Activated naive CD8-positive, alpha-beta T cell (primary cell): ENCODE data around the gene PINK1.

Experiments
- H3K27ac Mint-ChIP-seq: one replicate; pipeline ENCODE4 v1.8.0; 2021; ENCODE audit warnings: mixed read lengths
- H3K27me3 Mint-ChIP-seq: one replicate; pipeline ENCODE4 v1.8.0; 2021; ENCODE audit warnings: mixed read lengths
- H3K36me3 Mint-ChIP-seq: one replicate; pipeline ENCODE4 v1.8.0; 2021; ENCODE audit warnings: mixed read lengths
- H3K4me1 Mint-ChIP-seq: one replicate; pipeline ENCODE4 v1.8.0; 2021; ENCODE audit warnings: low read depth, mixed read lengths
- H3K4me3 Mint-ChIP-seq: one replicate; pipeline ENCODE4 v1.8.0; 2021; ENCODE audit warnings: mild to moderate bottlenecking, mixed read lengths
- H3K9me3 Mint-ChIP-seq: one replicate; pipeline ENCODE4 v1.8.0; 2021; ENCODE audit warnings: low read depth, mixed read lengths

PINK1 gene

DNA sequence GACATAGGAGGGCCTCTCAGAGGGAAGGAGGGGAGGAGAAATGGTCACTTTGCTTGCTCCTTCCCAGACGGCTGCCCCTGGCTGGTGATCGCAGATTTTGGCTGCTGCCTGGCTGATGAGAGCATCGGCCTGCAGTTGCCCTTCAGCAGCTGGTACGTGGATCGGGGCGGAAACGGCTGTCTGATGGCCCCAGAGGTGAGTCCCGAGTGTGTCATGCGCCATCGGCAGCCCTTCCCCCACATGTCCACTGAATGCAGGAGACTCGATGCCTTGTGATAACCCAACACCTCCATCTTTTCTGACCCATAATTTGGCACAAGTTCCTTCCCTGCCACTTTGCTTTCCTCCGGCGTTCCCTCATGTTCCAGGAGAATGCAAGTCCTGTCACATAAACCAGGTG, 15.2 kb downstream of the PINK1 start:
- peaks cover 3% of the 10 kb centered on the region for H3K36me3 Mint-ChIP-seq
- H3K9me3 Mint-ChIP-seq = no peaks in the 10 kb centered on the region
- no peak overlapping the region for H3K27ac Mint-ChIP-seq
- no peaks in the 10 kb centered on the region for H3K27me3 Mint-ChIP-seq
- H3K4me3 Mint-ChIP-seq = no peak overlapping the region
- H3K4me1 Mint-ChIP-seq = no peaks in the 10 kb centered on the region

GRCh38 chr1:20648946-20649345, 15.7 kb downstream of the PINK1 start:
- Mint-ChIP-seq H3K4me1 (no peaks in the 10 kb centered on the region), H3K27me3 (no peaks in the 10 kb centered on the region), H3K27ac (no peak overlapping the region), H3K36me3 (peaks cover 3% of the 10 kb centered on the region), H3K9me3 (no peaks in the 10 kb centered on the region), H3K4me3 (no peak overlapping the region)

DNA sequence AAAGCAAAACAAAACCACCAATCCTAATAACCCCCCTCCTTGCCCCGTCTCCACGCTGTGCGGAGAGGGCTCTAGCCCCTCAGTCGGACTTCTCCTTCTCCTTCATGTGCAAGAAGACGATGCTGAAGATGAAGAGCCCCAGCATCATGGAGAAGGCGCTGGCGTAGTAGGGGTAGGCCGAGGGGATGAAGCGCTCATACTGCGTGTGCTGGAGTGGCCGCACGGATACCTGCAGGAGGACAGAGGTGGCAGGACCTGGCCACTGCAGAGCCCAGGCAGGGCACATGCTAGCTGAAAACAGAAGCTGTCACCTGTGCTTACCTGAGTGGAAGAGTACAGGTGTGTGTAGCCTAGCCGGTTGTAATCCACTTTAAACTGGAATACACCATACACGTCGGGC, 19.0 kb downstream of the PINK1 start:
- H3K36me3 Mint-ChIP-seq = peaks cover 5% of the 10 kb centered on the region
- no peak overlapping the region for H3K4me3 Mint-ChIP-seq
- no peak overlapping the region for H3K27ac Mint-ChIP-seq
- H3K4me1 Mint-ChIP-seq = peaks cover 9% of the 10 kb centered on the region
- H3K27me3 Mint-ChIP-seq = no peaks in the 10 kb centered on the region
- H3K9me3 Mint-ChIP-seq = no peaks in the 10 kb centered on the region

- no peak overlapping the region for H3K27ac Mint-ChIP-seq
- no peak overlapping the region for H3K4me3 Mint-ChIP-seq
- H3K36me3 Mint-ChIP-seq = peaks cover 5% of the 10 kb centered on the region
- peaks cover 26% of the 10 kb centered on the region for H3K4me1 Mint-ChIP-seq
- H3K9me3 Mint-ChIP-seq = no peaks in the 10 kb centered on the region
- H3K27me3 Mint-ChIP-seq = no peaks in the 10 kb centered on the region
These were observed 20.9 kb downstream of the PINK1 start for GRCh38 chr1:20654104-20654690.

DNA sequence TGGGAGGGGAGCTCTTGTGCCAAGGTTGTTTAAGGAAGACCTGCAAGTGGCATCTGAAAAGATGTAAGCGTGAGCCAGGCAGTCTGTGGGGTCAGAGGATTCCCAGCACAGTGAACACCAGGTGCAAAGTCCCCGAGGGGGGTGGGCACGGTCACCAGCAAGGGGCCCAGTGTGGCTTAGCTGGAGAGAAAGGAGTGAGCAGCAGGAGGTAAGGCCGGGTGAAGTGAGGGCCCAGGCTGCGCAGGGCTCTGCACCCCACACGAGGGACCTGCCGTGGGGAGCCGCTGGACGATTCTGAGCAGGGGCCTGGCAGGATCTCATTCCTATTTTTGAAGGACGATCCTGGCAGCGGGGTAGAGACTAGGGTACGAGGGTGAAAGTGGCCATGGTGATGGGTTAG, 23.8 kb downstream of the PINK1 start:
- no peaks in the 10 kb centered on the region for H3K27me3 Mint-ChIP-seq
- no peak overlapping the region for H3K4me3 Mint-ChIP-seq
- H3K36me3 Mint-ChIP-seq = peaks cover 5% of the 10 kb centered on the region
- peak overlapping the region; percentile 99 for H3K27ac Mint-ChIP-seq
- H3K4me1 Mint-ChIP-seq = peaks cover 44% of the 10 kb centered on the region
- H3K9me3 Mint-ChIP-seq = no peaks in the 10 kb centered on the region

GRCh38 chr1:20658166-20658915, 25.1 kb downstream of the PINK1 start:
- H3K9me3 Mint-ChIP-seq = no peaks in the 10 kb centered on the region
- peaks cover 53% of the 10 kb centered on the region for H3K4me1 Mint-ChIP-seq
- H3K4me3 Mint-ChIP-seq = peak overlapping the region; percentile 99
- no peaks in the 10 kb centered on the region for H3K27me3 Mint-ChIP-seq
- H3K36me3 Mint-ChIP-seq = peaks cover 2% of the 10 kb centered on the region
- peak overlapping the region; percentile 99 for H3K27ac Mint-ChIP-seq

GRCh38 chr1:20660363-20660762, 27.1 kb downstream of the PINK1 start:
- H3K4me1 Mint-ChIP-seq = peaks cover 53% of the 10 kb centered on the region

DNA sequence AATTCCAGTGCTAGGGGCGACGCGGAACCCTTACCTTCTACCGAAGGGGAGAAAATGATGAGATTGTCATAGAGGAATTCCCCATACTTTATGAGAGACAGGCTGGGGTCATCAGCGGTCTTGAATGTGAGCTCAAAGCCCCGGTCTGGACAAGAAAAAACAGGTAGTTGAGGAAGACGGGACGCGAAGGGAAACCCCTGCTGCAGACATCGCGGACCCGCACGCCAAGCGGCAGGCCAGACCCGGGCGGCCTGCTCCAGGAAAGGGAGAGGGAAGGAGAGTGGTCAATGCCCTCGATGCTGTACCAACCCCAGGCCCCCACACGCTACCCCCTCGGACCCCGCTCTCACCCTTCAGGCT, 27.6 kb downstream of the PINK1 start:
- H3K4me1 Mint-ChIP-seq = peaks cover 53% of the 10 kb centered on the region
- H3K9me3 Mint-ChIP-seq = no peaks in the 10 kb centered on the region
- peak overlapping the region; percentile 99 for H3K27ac Mint-ChIP-seq
- peaks cover 2% of the 10 kb centered on the region for H3K36me3 Mint-ChIP-seq
- H3K27me3 Mint-ChIP-seq = no peaks in the 10 kb centered on the region
- peak overlapping the region; percentile 99 for H3K4me3 Mint-ChIP-seq

More at GRCh38 chr1:20660363-20660762, 27.1 kb downstream of the PINK1 start:
- H3K36me3 Mint-ChIP-seq = peaks cover 2% of the 10 kb centered on the region
- H3K27ac Mint-ChIP-seq = peak overlapping the region; percentile 99
- H3K9me3 Mint-ChIP-seq = no peaks in the 10 kb centered on the region
- no peaks in the 10 kb centered on the region for H3K27me3 Mint-ChIP-seq
- H3K4me3 Mint-ChIP-seq = peak overlapping the region; percentile 99

GRCh38 chr1:20661207-20662109, 28.2 kb downstream of the PINK1 start, which contains the start of gene DDOST:
TSS of gene DDOST (minus strand) at chr1:20661369. CDS start at chr1:20661350, 19 bp downstream.
- no peaks in the 10 kb centered on the region for H3K9me3 Mint-ChIP-seq
- peaks cover 2% of the 10 kb centered on the region for H3K36me3 Mint-ChIP-seq
- peak within 1 kb of the TSS; percentile 99 for H3K4me3 Mint-ChIP-seq
- peaks cover 52% of the 10 kb centered on the region for H3K4me1 Mint-ChIP-seq
- peak within 1 kb of the TSS; percentile 99 for H3K27ac Mint-ChIP-seq
- H3K27me3 Mint-ChIP-seq = no peaks in the 10 kb centered on the region

DNA sequence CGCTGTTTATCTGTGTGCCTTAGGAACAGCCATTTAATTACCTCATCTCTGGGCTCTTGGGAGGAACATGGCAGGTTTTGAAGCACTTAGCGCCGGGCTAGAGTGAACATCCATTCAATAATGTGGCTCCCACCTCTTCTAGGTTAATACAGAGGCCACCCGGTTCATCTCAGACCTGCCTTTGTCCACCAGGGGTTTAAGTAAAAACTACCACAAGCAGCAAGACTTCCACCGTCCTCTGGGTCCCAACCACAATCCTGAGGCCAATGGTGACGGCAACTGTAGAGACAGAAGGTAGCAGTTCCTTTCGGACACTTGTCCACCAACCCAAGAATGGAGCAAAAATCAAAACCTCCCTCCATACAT, 28.8 kb downstream of the PINK1 start:
- H3K27me3 Mint-ChIP-seq = no peaks in the 10 kb centered on the region
- H3K4me3 Mint-ChIP-seq = peak overlapping the region; percentile 99
- H3K4me1 Mint-ChIP-seq = peaks cover 50% of the 10 kb centered on the region
- H3K27ac Mint-ChIP-seq = peak overlapping the region; percentile 99
- H3K36me3 Mint-ChIP-seq = peaks cover 1% of the 10 kb centered on the region
- H3K9me3 Mint-ChIP-seq = no peaks in the 10 kb centered on the region

GRCh38 chr1:20663365-20663764, 30.1 kb downstream of the PINK1 start:
- H3K27me3 Mint-ChIP-seq = no peaks in the 10 kb centered on the region
- H3K27ac Mint-ChIP-seq = peak overlapping the region; percentile 58
- H3K4me3 Mint-ChIP-seq = no peak overlapping the region
- no peaks in the 10 kb centered on the region for H3K9me3 Mint-ChIP-seq
- H3K4me1 Mint-ChIP-seq = peaks cover 38% of the 10 kb centered on the region
- H3K36me3 Mint-ChIP-seq = no peaks in the 10 kb centered on the region

DNA sequence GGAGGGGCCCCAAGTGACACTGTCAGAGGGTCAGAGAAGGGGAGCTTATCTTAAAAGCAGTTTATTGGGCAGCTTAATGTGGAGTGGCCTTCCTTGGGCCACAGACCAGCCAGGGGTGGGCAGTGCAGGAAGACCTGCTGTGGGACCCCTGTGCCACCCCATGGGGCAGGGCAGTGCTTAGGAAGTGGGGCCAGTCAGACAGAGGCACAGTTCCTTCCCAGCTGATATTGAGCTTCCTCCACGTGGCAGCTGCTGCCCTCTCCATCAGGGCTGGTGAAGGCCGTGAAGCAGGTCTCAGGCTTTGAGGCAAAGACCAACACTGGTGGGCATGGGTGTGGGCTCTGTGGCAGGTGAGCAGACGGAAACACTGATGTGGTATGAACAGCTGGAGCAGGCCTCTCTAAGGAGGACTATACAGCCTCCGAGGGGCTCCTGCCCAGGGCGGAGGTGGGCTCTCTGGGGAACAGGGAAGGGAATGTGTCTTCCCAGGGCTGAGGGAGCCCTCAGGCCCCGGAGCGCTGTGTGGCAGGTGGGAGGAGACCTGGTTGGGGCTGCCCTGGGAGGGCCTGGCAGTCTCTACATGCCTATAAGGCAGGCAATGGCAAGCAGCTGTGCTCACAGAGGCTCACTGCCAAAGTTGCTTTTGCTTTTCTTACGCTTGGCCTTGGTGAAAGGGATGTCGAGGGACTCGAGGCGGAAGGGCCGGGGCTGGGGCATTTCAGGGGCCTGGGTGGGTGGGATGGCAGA, 30.9 kb downstream of the PINK1 start:
- H3K4me1 Mint-ChIP-seq = peaks cover 31% of the 10 kb centered on the region
- no peaks in the 10 kb centered on the region for H3K27me3 Mint-ChIP-seq
- H3K4me3 Mint-ChIP-seq = no peak overlapping the region
- no peak overlapping the region for H3K27ac Mint-ChIP-seq
- H3K9me3 Mint-ChIP-seq = no peaks in the 10 kb centered on the region
- no peaks in the 10 kb centered on the region for H3K36me3 Mint-ChIP-seq

GRCh38 chr1:20665726-20666125, 32.5 kb downstream of the PINK1 start:
- Mint-ChIP-seq H3K27ac (no peak overlapping the region), H3K9me3 (no peaks in the 10 kb centered on the region), H3K4me1 (peaks cover 15% of the 10 kb centered on the region), H3K36me3 (no peaks in the 10 kb centered on the region), H3K27me3 (no peaks in the 10 kb centered on the region), H3K4me3 (no peak overlapping the region)

DNA sequence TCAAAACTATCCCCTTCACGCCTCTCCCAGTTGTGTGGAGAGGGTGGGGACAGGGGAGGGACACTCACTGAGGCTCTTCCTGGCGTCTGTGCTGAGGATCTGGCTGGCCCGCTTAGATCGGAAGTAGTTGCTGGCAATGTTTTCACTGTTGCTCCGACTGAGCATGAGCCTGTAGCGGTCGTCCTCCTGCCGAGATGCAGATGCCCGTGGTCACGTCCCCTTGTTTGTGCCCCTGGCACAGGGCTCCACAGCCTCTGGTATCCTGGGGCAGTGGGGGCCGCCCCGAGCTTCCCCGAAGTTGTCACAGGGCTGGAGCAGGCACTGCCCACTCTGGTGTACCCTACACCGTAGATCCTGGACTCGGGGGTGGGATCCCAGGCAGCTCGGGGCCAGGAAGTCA, 32.9 kb downstream of the PINK1 start:
- no peak overlapping the region for H3K27ac Mint-ChIP-seq
- H3K4me1 Mint-ChIP-seq = peaks cover 14% of the 10 kb centered on the region
- no peak overlapping the region for H3K4me3 Mint-ChIP-seq
- H3K9me3 Mint-ChIP-seq = no peaks in the 10 kb centered on the region
- H3K36me3 Mint-ChIP-seq = no peaks in the 10 kb centered on the region
- H3K27me3 Mint-ChIP-seq = no peaks in the 10 kb centered on the region
